ENCODE measurements around the gene GAB2.

GAB2 gene

DNA sequence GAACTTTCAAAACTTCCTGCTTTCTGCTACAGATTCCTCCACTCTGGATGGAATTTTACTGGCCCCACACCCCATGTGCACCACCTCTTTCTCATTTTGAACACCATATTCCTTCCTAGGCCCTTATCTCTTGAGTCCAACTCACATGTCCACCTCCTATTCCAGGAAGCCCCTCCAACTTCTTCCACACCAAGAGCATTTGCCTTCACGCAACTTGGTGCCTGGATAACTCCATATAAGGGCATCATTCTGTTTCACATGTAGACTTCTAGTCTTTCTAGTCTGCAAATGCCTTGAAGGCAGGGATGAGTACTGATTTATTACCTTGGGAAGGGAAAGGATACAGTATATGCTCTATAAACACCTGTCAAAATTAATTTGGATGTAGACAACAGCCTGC is 17.5 kb downstream of the GAB2 start:
- DNase-seq (ENCODE audit: low spot score) = no peak

DNA sequence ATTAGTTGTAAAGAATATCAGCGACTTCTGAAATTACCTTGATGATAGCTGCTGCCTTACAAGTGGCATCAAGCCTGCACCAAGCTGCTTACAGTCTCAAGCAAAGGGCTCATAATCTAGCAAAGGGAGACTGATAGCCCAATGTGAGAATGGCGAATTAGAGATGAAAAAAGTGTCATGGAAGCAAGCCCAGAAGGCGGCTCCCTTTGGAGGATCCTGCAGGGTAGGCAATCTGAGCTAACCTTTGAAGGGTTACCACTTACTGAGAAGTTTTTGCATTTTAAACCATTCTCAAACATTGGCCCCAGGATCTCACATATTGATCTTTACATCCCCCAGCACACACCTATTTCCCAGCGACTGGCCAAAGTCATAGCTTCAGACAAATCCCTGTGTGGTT is 18.5 kb downstream of the GAB2 start:
- DNase-seq (ENCODE audit: low spot score) = no peak

DNA sequence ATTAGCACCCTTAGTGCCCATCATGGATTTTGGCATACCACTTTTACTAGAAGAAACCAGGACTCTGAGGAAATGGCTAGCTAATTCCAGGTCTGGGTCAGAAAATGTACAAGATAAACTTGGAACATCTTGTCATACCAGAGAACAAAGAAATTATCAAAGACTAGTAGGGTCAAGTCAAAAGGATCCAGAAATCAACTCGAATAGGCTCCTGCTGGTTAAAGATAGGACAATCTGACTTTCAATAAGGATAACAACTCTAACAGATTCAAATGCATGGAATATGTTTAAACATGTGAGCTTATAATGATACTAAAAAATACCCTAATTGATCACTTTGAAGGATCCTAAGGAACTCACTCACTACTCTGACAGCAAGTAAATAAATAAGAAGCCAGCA is 18.9 kb downstream of the GAB2 start:
- DNase-seq (ENCODE audit: low spot score) = no peak

DNA sequence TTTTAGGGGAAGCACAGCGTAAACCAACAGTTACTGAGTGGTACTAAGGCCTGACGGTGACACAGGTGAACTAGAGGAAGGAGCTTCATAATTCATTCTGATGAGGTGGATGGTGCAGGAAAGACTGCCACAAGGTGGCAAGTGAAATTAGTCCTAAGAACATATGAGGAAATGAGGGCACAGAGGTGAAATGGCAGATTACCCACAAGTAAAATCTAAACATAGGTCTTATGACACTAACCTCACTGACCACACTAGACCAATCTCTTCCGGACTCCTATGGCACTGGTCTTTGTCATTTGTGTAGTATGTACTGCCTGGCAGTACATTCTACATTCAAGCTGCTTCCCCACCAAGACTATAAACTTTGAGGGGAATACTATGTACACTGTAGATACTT is 20.2 kb downstream of the GAB2 start:
- no peak for DNase-seq (ENCODE audit: low spot score)

DNA sequence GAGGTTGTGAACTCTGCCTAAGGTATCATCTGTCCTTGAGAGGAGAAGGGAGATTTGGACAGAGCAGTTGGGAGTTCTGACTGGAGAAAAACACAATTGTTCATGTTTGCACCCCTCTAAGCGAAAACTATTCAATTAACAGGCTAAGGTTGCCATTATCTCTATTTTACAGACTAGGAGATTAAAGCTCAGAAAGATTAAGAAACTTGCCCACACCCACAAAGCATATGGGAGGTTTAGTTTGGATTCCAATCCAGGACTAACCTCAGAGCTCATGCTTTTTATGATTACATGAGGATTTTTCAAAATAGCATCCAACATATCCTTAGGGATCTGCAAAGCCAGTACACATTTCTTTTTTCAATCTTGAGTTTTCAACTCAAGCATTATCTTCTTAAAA is 22.0 kb downstream of the GAB2 start:
- DNase-seq (ENCODE audit: low spot score) = no peak

DNA sequence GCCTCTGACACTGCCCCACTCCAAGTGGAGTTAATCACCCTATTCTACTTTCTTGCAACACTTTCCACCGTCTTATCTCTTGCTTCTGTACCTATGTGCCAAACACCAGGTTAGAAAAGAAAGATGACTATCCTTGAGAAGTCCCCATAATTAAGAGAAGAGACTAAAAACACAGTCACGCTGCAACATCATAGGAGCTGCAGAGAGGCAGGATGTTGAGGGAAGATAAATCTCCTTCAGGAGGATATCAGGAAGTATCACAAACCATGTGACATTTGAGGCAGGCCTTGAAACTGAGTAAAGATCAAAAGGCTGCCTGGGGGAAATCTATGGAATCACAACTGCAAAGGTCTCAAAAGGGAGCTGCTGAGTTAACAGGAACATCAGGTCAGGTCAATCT is 24.8 kb downstream of the GAB2 start:
- DNase-seq (ENCODE audit: low spot score) = no peak

DNA sequence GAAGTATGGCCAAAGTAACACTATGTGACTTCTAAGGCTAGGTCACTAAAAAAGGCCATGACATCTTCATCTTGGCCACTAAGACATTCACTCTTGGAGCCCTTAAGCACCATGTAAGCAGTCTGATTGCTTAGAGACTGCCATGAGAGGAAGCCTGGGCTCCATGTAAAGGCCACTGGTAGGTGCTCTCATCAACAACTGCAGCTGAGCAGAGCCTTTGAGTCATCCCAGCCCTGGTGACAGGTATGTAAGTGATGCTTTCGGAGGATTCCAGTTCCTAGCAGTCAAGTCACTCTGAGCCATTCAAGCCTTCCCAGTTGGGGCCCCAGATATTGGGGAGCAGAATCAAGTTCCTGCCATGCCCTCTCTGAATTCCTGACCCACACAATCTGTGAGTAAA is 26.2 kb downstream of the GAB2 start:
- no peak for DNase-seq (ENCODE audit: low spot score)

DNA sequence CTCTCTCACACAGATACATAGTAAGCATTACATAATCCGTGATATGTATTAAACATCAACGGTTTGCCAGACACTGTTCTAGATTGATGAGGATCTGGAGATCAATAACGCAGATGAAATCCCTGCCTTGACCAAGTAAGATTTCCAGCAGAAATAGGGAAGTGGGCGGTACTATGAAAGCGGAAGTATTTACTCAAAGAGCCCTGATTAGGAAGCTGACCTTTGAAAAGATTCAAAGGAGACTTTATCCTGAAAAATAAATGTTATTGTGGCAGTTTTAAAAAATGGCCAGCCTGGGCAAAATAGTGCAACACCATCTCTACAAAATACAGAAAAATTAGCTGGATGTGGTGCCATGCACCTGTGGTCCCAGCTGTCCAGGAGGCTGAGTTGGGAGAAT is 26.8 kb downstream of the GAB2 start:
- DNase-seq (ENCODE audit: low spot score) = no peak

DNA sequence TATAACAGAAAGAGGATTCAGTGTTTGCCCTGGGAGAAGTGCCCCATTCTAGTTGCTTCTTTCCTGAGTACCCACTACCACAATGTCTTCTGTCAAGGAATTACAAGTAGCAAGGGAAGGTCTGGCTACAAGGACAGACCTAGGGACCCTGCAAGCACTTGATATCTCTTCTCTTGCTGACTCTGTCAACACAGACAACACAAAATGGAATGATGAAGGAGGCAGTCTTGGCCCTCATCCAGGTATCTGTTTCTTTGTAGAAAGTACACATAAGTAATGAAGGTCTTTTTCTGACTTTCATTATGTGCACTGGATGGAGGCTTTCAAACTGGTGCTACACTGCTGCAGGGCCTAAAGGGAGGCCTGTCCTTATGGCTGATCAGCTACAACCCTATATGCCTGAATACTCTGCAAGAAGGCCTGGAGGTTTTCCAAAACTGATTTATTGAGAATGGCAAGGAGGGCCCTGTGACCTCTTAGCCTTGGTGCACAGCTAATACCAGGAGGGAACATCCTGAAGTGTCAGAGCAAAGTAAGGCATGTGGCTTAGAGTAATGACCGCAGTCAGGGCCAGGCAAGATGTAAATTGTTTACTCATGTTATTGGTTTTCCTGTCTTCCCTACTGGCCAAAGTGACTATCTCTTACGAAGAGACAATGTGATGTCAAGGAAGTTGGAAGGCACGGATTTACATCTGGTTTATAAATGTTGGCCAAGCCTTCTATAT is 31.2 kb downstream of the GAB2 start:
- no peak for DNase-seq (ENCODE audit: low spot score)

DNA sequence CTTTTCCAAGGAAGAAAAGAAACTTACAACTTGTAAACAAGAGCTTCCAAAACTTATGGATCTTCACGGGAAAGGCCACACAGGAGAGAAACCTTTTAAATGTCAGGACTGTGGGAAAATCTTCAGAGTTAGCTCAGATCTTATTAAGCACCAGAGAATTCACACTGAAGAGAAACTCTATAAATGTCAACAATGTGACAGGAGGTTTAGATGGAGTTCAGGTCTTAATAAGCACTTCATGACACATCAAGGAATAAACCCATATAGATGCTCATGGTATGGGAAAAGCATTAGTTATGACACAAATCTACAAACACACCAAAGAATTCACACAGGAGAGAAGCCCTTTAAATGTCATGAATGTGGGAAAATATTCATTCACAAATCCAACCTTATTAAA is 32.4 kb downstream of the GAB2 start:
- no peak for DNase-seq (ENCODE audit: low spot score)

DNA sequence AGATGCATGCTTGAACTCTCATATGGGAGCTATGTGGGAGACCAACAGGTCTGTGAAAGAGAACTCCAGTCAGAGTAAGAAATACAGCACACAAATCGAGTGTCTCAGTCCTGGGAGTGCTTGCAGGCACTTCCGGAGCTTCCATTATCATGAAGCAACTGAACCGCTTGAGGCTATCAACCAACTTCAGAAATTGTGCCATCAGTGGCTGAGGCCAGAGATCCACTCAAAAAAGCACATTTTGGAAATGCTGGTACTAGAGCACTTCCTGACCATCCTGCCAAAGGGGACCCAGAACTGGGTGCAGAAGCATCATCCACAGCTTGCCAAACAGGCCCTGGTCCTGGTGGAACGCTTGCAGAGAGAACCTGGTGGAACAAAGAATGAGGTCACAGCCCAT is 33.4 kb downstream of the GAB2 start:
- DNase-seq (ENCODE audit: low spot score) = no peak

DNA sequence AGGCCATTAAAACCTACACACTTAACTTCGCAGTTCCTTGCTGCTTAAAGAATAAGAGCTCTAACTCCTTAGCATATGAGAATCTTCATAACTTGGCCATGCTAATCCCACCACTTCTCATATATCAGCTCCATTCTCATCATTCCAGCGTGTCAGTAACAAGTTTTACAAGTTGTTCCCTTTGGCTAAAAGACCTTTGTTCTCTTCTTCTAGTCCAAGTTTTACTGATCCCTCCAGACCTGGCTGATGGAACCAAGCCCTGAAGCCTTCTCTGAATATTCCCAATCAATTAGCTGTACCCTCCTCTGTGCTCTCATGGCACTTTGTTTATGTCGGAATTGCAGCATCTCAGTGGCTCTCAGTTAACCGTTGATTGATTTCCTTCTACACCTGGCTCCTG is 35.8 kb downstream of the GAB2 start:
- DNase-seq (ENCODE audit: low spot score) = no peak

DNA sequence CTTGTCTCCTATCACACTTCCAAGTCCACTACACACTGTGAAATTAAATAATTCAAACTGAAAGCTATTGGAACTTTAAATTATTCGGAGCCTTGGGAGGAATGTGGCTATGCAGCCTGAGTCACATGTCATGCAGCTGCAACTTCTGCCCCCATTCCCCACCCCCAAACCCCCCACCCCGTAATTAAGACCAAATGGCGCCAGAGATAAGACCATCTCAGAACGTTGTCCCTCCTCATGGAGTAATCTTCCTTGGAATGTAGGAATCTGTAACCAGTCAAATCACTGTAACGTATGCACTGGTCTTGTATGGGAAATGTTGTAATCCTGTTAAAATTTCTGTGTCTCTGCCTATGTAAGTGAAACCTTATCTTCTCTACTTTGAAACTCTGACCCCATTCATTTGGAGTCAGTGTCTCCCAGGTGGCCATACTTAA is 37.0 kb downstream of the GAB2 start:
- no peak for DNase-seq (ENCODE audit: low spot score)

DNA sequence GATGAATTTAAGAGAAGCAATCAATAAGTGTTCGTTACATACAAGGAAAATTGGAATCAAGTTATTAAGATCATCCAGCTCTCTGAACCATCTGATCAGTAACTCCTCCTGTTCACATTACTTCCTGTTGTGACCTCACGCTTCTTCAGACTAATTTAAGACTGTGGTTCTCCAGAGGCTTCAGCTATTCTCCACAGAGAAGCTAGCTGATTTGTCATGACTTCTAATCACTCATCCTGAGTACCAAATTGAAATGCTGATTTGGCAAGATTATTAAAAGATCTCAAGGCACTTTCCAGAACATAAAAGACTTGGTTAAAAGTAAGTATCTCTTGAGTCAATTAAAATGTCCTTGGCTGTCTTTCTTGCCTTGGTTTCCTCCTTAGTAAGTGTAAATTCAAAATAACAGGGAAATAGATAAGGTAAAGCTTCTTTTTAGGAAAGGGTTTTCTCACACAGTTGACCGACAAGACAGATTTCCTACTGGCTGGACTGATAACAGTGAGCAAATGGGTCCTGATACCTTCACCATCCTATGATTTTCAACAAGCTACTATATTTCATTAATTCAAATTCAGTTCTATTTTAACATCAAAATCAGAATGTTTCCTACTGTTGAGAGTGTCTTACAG is 38.5 kb downstream of the GAB2 start:
- no peak for DNase-seq (ENCODE audit: low spot score)

DNA sequence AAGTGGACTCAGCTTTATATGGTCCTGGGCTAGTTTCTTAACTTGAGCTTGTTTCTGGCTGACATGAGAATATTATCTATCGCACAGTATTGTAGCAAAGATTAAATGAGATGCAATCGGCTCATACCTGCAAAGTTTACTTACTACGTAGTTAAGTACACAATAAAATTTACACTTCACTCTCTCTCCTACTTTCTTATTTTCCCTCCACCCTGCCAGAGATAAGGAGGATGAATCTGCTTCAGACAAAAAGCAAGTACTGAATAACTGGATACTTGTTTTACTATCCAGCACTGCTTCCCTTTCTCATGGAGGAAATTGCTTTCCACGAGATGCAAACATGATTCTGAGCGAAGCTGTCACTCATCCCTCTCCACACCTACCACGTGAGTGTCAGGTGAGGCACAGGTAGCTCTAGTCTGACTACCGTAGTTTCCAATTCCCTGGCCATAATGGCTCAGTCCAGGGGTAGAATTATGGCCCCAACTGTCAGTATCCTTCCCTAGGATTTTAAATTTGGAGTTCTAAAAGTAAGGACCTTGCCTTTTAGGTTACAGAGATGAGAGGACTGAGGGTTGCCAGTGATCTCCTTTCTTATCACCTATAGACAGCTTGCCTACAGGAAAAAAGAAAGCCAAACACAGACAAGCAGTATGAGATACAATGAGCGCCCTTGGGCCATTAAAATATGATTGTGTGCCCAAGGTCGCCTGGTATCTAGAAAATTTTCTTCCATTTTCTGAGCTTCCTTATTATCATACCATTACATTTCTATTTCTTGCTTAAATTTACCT is 39.8 kb downstream of the GAB2 start:
- DNase-seq (ENCODE audit: low spot score) = no peak

DNA sequence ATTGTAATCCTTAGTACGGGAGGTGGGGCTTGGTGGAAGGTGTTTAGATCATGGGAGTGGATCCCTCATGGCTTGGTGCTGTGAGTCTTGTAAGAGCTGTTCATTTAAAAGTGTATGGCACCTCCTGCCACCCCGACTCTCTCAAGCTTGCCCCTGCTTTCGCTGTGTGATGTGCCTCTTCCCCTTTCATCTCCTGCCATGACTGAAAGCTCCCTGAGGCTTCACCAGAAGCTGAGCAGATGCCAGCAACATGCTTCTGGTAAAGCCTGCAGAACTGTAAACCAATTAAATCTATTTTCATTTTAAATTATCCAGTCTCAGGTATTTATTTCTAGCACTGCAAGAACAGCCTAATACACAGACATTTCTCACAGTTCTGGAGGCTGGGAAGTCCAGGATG is 40.8 kb downstream of the GAB2 start:
- DNase-seq (ENCODE audit: low spot score) = no peak

DNA sequence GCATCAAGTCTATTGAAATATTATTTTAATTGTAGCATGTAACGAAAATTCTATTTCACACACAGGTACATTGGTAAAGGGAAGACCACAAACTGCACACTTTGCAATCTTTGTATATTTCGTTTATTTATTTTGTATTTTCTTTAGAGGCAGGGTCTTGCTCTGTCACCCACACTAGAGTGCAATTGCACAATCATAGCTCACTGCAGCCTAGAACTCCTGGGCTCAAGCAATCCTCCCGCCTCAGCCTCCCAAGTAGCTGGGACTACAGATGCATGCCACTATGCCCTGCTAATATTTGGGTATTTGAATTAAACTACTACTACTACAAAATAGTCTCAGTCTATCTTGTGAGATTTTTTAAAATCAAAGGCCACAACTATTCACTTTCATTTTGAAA is 42.7 kb downstream of the GAB2 start:
- DNase-seq (ENCODE audit: low spot score) = no peak

DNA sequence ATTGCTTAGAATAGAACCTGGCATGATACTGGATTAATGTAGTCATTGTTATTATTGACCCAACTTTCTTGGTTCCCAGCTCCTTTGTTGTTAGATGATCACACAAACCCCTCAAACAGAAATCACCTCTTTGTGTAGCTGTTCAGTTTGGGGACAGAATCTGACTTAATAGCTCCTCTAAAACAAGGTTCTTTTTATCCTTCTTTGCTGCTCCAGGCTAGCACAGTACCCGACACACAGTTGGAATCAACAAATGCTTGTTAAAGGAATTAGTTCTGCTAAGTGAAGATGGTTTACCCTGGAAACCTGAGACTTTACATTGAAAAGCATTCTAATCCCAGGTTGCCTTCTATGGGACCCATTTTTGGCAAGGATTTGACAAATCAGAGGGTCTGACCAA is 43.9 kb downstream of the GAB2 start:
- DNase-seq (ENCODE audit: low spot score) = no peak

DNA sequence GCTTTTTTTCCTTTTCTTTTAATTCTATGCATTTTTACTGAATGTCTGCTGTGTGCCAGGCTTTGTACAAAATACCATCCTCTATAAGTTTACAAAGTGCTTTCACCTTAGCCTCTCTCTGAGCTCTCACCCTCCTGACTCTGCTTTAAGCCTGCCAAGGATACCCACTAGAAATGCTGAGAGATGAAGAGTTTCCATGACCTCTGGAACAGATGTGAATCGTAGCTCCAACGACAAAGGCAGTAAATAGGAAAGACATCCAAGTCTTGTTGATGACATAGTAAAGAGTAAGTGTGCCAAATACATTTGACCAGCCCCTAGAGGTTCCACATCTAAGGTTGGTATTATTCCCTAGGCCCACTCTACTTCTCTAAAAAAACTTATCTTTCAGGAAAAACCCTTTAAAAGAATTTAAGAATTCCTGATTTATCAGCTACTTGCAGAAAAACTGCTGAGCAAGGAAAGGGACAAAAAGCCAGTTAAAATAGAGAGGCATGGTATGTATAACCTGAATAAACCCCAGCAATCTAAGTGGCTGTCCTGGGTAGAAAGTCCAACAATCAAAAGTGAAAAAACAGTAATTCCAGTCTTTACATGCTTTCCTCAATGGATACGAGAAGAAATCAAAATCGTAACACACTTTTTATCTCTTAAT is 45.4 kb downstream of the GAB2 start:
- DNase-seq (ENCODE audit: low spot score) = no peak

DNA sequence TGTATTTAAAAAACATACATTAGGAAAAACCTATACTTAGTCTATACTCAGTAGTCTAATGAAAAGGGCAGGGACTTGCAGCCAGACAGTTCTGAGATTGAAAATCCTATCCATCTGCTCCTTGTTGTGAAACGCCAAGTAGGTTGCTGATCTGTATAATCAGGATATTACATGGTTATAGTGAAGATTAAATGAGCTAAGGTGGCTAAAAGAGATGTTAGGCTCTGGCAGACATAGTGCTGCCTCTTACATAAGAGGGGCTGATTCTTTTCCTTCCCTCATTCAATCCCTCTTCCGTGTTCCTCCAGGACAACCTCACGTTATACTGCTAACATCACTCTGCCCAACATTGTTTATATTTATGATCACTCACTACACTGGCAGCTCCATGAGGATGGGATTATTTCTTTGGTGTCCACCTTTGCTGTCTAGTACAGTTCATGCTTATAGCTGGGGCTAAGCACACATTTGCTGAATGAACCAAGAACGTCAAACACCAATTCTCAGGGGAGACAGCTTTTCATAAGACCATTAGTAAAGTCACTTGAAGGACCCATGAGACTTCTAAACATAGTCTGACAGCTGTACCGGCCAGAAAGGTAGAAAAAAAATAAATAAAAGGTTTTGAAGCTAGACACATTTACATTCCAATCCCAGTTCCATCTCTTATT is 46.3 kb downstream of the GAB2 start:
- DNase-seq (ENCODE audit: low spot score) = no peak

DNA sequence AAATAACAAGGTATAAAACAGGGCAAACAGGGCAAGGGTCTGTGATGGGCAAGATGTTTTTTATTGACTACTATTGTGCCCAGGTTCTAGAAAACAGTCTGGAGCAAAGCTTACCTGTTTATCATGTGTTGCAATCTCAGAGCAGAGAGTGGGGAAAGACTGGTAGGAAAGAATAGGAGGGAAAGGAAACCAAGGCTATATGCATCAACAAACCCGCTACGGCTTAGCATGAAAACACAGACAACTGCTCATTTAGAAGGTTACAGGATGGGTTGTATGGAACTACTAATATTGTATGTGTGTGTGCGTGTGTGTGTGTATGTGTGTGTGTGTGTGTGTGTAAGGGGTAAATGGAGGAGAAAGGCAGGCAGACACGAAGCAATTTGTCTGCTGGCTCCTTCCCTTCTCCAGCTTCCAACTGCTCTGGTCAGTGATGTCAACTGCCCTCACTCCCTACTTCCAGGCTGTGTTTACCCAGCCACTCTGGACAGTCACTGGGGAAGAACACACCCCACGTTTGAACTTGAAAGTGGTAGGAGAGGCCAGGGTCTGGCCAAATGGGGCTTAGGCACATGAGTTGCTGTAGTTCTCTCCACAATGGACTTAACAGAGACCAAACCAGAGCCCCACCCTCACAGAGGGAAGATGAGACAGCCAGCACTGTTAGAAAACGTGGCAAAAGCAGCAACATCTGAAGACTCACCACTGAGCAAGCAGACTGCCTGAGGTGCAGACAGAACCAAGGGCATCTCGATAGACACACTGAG is 47.0 kb downstream of the GAB2 start:
- no peak for DNase-seq (ENCODE audit: low spot score)
